Tibial artery (tissue), 4 donors: ENCODE results near the gene AQP9.

Experiments
- DNase-seq, 2 donors: peaks; one replicate each; pipeline ENCODE4 v3.0.0-alpha.2; 2019
- H3K27ac ChIP-seq, 2 donors: fragments of 200-600 bp; sonication (generic) in 1 of 2; 1 replicate in 1 of 2; 2 replicates in 1 of 2; pipeline ENCODE4 v1.5.1; 2018 to 2019; ENCODE audit warnings: mild to moderate bottlenecking in 1 of 2
- H3K27me3 ChIP-seq, 2 donors: fragments of 200-600 bp; sonication (generic) in 1 of 2; one replicate each; pipeline versions ENCODE4 v1.5.1 to v1.6.0; 2016 to 2019
- H3K36me3 ChIP-seq, 3 donors: fragments of 200-600 bp; sonication (generic) in 2 of 3; one replicate each; pipeline ENCODE4 v1.5.1; 2016 to 2019; ENCODE audit warnings: mild to moderate bottlenecking in 2 of 3
- H3K4me1 ChIP-seq, 4 donors: fragments of 200-600 bp; sonication (generic) in 2 of 4; 1 replicate in 3 of 4; 2 replicates in 1 of 4; pipeline ENCODE4 v1.5.1; 2016 to 2019
- H3K4me3 ChIP-seq, 2 donors: fragments of 200-600 bp; sonication (generic) in 1 of 2; 1 replicate in 1 of 2; 2 replicates in 1 of 2; pipeline ENCODE4 v1.5.1; 2018 to 2019; ENCODE audit warnings: mild to moderate bottlenecking in 2 of 2
- H3K9me3 ChIP-seq, 3 donors: fragments of 200-600 bp; sonication (generic) in 1 of 3; one replicate each; pipeline ENCODE4 v1.5.1; 2016 to 2019
- intact Hi-C: fragments of 100-400 bp; cut with DNase I; formaldehyde crosslinking; loops from one replicate; pipeline ENCODE4 v1.15.0; 2023; ENCODE audit warnings: low total_unique reads
- TF ChIP-seq, protein P1 (sequence below), 2 experiments: fragments of 200-600 bp in 1 of 2; fragments of 450-650 bp in 1 of 2; IDR thresholded peaks; one replicate each; pipeline ENCODE4 v1.5.1; 2017 to 2019; ENCODE audit warnings: antibody characterized with exemption in 2 of 2, mild to moderate bottlenecking in 1 of 2, moderate library complexity in 1 of 2

AQP9 gene

DNA sequence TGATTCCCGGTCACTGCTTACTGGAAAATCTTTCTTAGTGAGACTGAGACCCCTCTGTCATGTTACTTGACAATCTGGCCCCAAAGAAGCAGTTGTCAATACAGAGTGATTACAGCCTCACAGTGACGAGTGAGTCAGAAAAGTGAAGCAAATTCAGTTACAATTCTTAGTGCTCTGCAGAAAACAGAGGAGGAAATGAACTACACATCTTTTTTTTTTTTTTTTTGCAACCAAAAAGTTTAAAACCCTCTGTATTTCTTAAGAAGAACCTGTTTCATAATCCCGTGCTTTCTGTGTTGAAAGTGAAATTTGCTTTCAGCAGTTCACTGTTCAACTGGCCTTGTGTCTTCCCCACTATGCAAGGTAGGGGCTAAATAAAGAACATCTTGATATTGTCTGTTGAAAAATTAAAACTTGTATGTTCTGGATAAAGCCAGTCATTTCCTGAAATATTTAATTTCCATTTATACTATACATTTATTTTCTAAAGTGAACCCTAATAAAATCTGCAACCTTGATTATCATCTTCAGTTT is 1.9 kb downstream of the AQP9 start:
- no peak for DNase-seq
- H3K36me3 ChIP-seq = no peaks in the 10 kb centered on the region
- H3K4me1 ChIP-seq = peaks cover 0 to 5% (median 0%) of the 10 kb centered on the region in 4 donors
- TF ChIP-seq, protein P1, sequence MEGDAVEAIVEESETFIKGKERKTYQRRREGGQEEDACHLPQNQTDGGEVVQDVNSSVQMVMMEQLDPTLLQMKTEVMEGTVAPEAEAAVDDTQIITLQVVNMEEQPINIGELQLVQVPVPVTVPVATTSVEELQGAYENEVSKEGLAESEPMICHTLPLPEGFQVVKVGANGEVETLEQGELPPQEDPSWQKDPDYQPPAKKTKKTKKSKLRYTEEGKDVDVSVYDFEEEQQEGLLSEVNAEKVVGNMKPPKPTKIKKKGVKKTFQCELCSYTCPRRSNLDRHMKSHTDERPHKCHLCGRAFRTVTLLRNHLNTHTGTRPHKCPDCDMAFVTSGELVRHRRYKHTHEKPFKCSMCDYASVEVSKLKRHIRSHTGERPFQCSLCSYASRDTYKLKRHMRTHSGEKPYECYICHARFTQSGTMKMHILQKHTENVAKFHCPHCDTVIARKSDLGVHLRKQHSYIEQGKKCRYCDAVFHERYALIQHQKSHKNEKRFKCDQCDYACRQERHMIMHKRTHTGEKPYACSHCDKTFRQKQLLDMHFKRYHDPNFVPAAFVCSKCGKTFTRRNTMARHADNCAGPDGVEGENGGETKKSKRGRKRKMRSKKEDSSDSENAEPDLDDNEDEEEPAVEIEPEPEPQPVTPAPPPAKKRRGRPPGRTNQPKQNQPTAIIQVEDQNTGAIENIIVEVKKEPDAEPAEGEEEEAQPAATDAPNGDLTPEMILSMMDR (IDR thresholded peaks at IDR 0.05) = no peak
- no peaks in the 10 kb centered on the region for H3K9me3 ChIP-seq
- intact Hi-C loops = no loop called here
- no peak overlapping the region for H3K4me3 ChIP-seq
- H3K27ac ChIP-seq = no peak overlapping the region
- no peaks in the 10 kb centered on the region for H3K27me3 ChIP-seq

DNA sequence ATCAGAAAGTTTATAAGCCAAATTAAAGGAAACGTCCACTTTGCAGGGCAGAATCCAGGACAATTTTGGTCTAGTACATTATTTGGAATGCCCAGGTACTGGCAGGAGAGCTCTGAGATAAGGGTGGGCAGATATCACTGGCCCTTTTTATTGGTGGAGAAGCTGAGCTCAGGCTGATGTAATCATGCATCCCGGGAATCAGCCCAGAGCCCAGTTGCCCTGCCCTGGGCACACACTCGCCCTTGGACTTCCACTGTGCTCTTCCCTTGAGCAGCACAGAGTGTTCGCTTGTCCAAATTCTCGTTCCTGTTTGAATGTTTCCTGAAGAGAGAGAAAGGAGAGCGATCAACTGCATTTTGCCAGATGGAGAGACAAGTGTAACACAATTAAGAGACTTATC is 3.7 kb downstream of the AQP9 start:
- no peak overlapping the region for H3K27ac ChIP-seq
- H3K9me3 ChIP-seq = no peaks in the 10 kb centered on the region
- H3K4me3 ChIP-seq = no peak overlapping the region
- H3K36me3 ChIP-seq = no peaks in the 10 kb centered on the region
- H3K27me3 ChIP-seq = no peaks in the 10 kb centered on the region
- DNase-seq = no peak
- peaks cover 0 to 5% (median 0%) of the 10 kb centered on the region in 4 donors for H3K4me1 ChIP-seq
- TF ChIP-seq, protein P1 (IDR thresholded peaks at IDR 0.05) = no peak
- intact Hi-C loops = no loop called here

DNA sequence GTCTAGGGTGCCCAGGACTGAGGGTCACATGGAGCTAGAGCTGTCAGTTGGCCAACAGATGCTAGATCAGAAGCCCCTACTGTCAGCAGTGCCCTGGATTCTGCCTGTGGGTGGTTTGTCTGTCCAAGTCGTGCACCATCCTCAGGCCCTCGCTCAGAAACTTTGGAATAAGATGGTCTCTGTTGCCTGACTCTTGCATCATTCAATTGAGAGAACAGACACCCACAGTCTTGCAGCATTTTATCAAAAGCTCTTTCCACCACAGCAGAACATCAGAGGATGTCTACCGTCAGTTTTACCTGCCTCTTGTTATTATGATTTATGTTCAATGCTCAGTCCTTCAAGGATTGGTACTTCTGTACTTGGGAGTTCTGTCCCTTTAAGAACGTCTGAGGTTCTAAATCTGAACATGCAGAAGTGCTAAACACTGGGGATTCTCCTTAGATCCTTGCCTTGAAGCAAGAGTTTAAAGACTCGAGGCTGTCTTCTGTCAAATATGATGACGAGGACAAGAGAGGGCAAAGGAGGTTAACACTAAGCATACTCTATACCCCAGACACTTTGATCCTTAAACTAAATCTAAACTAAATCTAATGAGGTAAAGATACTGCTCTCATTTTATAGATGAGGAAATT is 4.8 kb downstream of the AQP9 start:
- H3K4me1 ChIP-seq = peaks cover 0 to 5% (median 0%) of the 10 kb centered on the region in 4 donors
- H3K27ac ChIP-seq = no peak overlapping the region
- TF ChIP-seq, protein P1 (IDR thresholded peaks at IDR 0.05) = no peak
- DNase-seq = no peak
- H3K4me3 ChIP-seq = no peak overlapping the region
- intact Hi-C loops = no loop called here
- H3K9me3 ChIP-seq = no peaks in the 10 kb centered on the region
- no peaks in the 10 kb centered on the region for H3K27me3 ChIP-seq
- H3K36me3 ChIP-seq = no peaks in the 10 kb centered on the region

DNA sequence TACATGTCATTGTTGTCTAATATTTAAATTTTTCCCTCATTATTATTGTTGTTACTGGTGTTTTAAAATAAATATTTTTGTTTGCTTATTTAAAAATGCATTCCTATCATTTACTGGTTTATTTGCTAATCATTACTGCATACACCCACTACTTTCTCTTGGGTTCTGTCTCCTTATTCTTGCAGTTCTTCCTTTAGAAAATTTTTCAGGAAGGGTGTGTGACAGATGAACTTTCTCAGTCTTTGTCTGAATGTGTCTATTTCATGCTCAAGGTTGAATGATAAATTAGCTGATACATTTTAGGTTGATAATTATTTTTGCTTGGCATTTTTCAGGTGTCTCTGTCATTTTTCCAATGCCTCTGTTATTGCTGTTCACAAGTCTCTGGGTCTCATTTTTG is 7.4 kb downstream of the AQP9 start:
- H3K4me1 ChIP-seq = no peaks in the 10 kb centered on the region
- no peaks in the 10 kb centered on the region for H3K36me3 ChIP-seq
- no peaks in the 10 kb centered on the region for H3K9me3 ChIP-seq
- DNase-seq = no peak
- no peaks in the 10 kb centered on the region for H3K27me3 ChIP-seq
- TF ChIP-seq, protein P1 (IDR thresholded peaks at IDR 0.05) = no peak
- H3K27ac ChIP-seq = no peak overlapping the region
- no peak overlapping the region for H3K4me3 ChIP-seq
- intact Hi-C loops = no loop called here

- no peak for DNase-seq
These were observed 8.0 kb downstream of the AQP9 start for GRCh38 chr15:58146211-58146610.

More at GRCh38 chr15:58146211-58146610, 8.0 kb downstream of the AQP9 start:
- Histone ChIP-seq H3K27me3 (no peaks in the 10 kb centered on the region), H3K36me3 (no peaks in the 10 kb centered on the region), H3K9me3 (no peaks in the 10 kb centered on the region), H3K4me3 (no peak overlapping the region), H3K4me1 (no peaks in the 10 kb centered on the region), H3K27ac (no peak overlapping the region)
- TF ChIP-seq, protein P1 (IDR thresholded peaks at IDR 0.05) = no peak
- intact Hi-C loops = no loop called here
